ENCODE data around the gene MRPL1.
"Not testable (repeated sequence)": the region's sequence is repeated elsewhere in the genome, so short reads cannot be mapped to it uniquely, and the experiment has no call there.

Gene MRPL1

GRCh38 chr4:77861495-77861894 lies 1.1 kb upstream of the MRPL1 start:
- TF ChIP-seq JUND (IDR thresholded peaks at IDR 0.05; ENCODE audit: low read depth), result no peak
- no peak for DNase-seq (ENCODE audit: low read depth in 1 of 2, low spot score in 1 of 2)
- in situ Hi-C loops (cut with HindIII; ENCODE audit: low pct_unique_long_range_greater_than_20kb, low sequenced_read_pairs), result no loop called here

GRCh38 chr4:77863341-77863740 lies 711 bp downstream of the MRPL1 start:
- DNase-seq (ENCODE audit: low read depth in 1 of 2, low spot score in 1 of 2); in situ Hi-C loops (cut with HindIII; ENCODE audit: low pct_unique_long_range_greater_than_20kb, low sequenced_read_pairs): not testable (repeated sequence)

GRCh38 chr4:77865259-77865658 lies 2.6 kb downstream of the MRPL1 start:
- no peak for TF ChIP-seq JUND (IDR thresholded peaks at IDR 0.05; ENCODE audit: low read depth)
- in situ Hi-C loops (cut with HindIII; ENCODE audit: low pct_unique_long_range_greater_than_20kb, low sequenced_read_pairs), result no loop called here
- DNase-seq (ENCODE audit: low read depth in 1 of 2, low spot score in 1 of 2), result no peak

GRCh38 chr4:77872723-77873445 lies 10.3 kb downstream of the MRPL1 start:
- in situ Hi-C loops (cut with HindIII; ENCODE audit: low pct_unique_long_range_greater_than_20kb, low sequenced_read_pairs), result no loop called here
- DNase-seq (ENCODE audit: low read depth in 1 of 2, low spot score in 1 of 2), result no peak
- TF ChIP-seq JUND (IDR thresholded peaks at IDR 0.05; ENCODE audit: low read depth), result no peak

DNA sequence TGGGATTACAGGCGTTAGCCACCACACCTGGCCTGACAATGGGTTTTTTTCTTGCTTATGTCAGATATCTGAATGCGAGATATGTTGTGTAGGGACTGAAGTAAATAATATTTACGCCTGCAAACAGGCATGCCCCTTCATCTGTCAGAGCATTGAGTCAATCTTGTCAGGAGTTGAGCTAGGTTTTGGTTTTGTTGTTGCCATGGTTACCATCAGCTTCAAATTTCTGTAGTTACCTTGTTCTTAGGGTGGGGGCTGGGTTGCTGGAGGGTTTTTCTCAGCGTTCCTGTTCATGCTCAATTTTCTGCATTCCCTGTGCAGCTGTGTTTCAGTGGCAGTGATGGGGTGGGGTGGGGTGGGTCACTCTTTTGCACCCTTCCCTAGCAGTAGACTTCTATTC lies 14.5 kb downstream of the MRPL1 start:
- DNase-seq (ENCODE audit: low read depth in 1 of 2, low spot score in 1 of 2), result no peak
- TF ChIP-seq JUND (IDR thresholded peaks at IDR 0.05; ENCODE audit: low read depth), result no peak
- in situ Hi-C loops (cut with HindIII; ENCODE audit: low pct_unique_long_range_greater_than_20kb, low sequenced_read_pairs), result no loop called here

DNA sequence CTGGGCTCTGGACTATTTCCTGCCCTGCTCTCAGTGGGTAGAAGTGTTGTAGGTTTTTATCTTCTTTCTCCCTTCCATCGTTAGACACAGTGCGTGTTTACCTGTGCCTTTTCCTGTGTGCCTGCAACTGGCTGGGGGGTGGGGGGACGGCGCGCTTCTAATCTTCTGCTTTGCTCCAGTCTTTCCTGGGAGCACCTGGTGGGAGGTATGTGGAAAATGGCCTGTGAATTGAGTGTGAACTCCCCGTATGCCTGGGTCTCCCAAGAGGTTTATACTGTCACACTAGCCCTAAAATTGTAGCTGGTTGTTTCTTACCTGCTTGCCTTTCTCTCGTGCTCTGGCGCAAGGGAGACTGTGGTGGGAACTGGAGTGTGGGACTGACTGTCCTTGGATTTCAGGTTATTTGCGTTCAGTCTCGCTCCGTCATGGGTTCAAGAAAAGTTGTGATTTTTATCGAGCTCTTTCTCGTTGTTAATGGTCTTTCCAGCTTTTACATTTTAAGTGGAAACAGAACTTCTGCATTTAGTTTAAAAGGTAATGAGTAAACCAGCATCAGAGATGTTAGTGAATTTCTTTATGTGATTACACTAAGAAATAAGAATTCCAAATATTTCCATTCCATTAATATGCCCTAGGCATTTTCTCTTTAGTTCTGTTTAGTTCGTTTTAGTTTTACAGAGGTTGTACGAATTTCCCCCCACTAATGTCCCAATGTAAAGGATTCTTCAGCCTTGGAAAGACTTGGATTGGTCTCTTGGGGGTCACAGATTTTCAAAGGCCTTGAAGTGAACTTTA lies 15.3 kb downstream of the MRPL1 start:
- in situ Hi-C loops (cut with HindIII; ENCODE audit: low pct_unique_long_range_greater_than_20kb, low sequenced_read_pairs), result no loop called here
- no peak for TF ChIP-seq JUND (IDR thresholded peaks at IDR 0.05; ENCODE audit: low read depth)
- DNase-seq (ENCODE audit: low read depth in 1 of 2, low spot score in 1 of 2), result no peak

GRCh38 chr4:77880784-77881183 lies 18.2 kb downstream of the MRPL1 start:
- no peak for TF ChIP-seq JUND (IDR thresholded peaks at IDR 0.05; ENCODE audit: low read depth)
- peak in 1 of 2 experiments; percentile 10 for DNase-seq (ENCODE audit: low read depth in 1 of 2, low spot score in 1 of 2)
- in situ Hi-C loops (cut with HindIII; ENCODE audit: low pct_unique_long_range_greater_than_20kb, low sequenced_read_pairs), result no loop called here

GRCh38 chr4:77881460-77882295 lies 19.0 kb downstream of the MRPL1 start:
- in situ Hi-C loops (cut with HindIII; ENCODE audit: low pct_unique_long_range_greater_than_20kb, low sequenced_read_pairs), result no loop called here
- DNase-seq (ENCODE audit: low read depth in 1 of 2, low spot score in 1 of 2), result peak in 1 of 2 experiments; percentile 53
- TF ChIP-seq JUND (IDR thresholded peaks at IDR 0.05; ENCODE audit: low read depth), result no peak

DNA sequence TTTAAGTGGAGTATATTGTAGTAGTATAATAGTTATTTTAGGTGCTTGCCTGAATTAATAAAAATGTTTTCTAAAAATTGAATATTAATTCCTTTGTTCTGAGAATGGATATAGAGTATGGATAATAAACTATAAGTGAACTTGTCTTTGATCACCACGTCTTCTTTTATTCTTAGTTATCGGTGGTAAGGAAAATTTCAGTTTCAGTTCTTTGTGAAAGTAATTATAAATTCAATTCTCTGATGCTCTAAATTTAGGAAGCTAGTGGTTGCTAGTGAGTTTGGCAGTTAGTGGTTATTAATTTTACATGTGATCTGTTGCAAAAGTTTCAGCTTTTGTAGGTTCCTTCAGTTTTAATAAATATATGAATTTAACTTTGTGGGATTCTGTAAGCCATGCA lies 30.8 kb downstream of the MRPL1 start:
- no peak for TF ChIP-seq JUND (IDR thresholded peaks at IDR 0.05; ENCODE audit: low read depth)
- in situ Hi-C loops (cut with HindIII; ENCODE audit: low pct_unique_long_range_greater_than_20kb, low sequenced_read_pairs), result no loop called here
- DNase-seq (ENCODE audit: low read depth in 1 of 2, low spot score in 1 of 2), result no peak

- in situ Hi-C loops (cut with HindIII; ENCODE audit: low pct_unique_long_range_greater_than_20kb, low sequenced_read_pairs), result no loop called here
- no peak for DNase-seq (ENCODE audit: low read depth in 1 of 2, low spot score in 1 of 2)
- no peak for TF ChIP-seq JUND (IDR thresholded peaks at IDR 0.05; ENCODE audit: low read depth)
Measured at GRCh38 chr4:77899607-77900006, 37.0 kb downstream of the MRPL1 start.

- no peak for DNase-seq (ENCODE audit: low read depth in 1 of 2, low spot score in 1 of 2)
- in situ Hi-C loops (cut with HindIII; ENCODE audit: low pct_unique_long_range_greater_than_20kb, low sequenced_read_pairs), result no loop called here
- no peak for TF ChIP-seq JUND (IDR thresholded peaks at IDR 0.05; ENCODE audit: low read depth)
Measured at GRCh38 chr4:77903186-77903585, 40.6 kb downstream of the MRPL1 start.

DNA sequence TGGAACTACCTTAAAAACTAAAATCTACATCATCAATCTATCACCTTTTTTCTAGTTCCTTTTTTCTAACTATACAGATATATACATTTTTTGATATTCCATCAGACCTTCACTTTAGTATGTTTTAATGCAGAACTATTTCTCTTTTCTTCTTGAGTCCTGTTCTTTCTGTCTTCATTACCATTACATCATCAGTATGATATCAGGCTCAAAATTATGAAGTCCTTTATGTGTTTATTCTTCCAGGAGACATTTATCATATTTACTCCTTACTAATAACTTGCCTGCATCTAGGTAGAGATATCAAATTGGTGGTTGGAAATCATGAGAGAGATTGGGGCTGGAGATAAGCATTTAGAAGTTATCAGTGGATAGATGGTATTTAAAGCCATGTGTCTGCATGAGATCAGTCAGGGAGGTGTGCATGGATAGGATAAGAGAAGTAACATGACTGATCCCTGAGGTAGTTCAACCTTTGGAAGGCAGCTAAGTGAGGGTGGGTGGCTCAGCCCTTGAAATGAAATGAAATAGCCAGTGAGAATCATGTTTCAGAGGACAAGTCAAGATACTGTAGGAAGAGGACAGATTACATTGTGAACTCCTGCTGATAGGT lies 43.1 kb downstream of the MRPL1 start:
- in situ Hi-C loops (cut with HindIII; ENCODE audit: low pct_unique_long_range_greater_than_20kb, low sequenced_read_pairs), result no loop called here
- DNase-seq (ENCODE audit: low read depth in 1 of 2, low spot score in 1 of 2), result no peak
- no peak for TF ChIP-seq JUND (IDR thresholded peaks at IDR 0.05; ENCODE audit: low read depth)

Data from T47D (cell line).